SU-DHL-6 (cell line): Measurements from ENCODE around the gene EAPP.

ENCODE experiments used
- CTCF ChIP-seq: fragments of 200-600 bp; sonication (generic); IDR thresholded peaks from one replicate; pipeline ENCODE4 v1.5.1; 2017; ENCODE audit warnings: antibody characterized with exemption, mild to moderate bottlenecking, low read length, moderate library complexity; ENCODE audit not compliant: insufficient read depth, poor library complexity, severe bottlenecking
- EZH2phosphoT487 ChIP-seq: fragments of 200-600 bp; sonication (generic), shearing (Covaris generic); conservative IDR thresholded peaks from 2 replicates; pipeline ENCODE4 v1.6.1; 2018; ENCODE audit warnings: mild to moderate bottlenecking, antibody characterized with exemption, low read length, moderate library complexity, mixed read lengths

DNA sequence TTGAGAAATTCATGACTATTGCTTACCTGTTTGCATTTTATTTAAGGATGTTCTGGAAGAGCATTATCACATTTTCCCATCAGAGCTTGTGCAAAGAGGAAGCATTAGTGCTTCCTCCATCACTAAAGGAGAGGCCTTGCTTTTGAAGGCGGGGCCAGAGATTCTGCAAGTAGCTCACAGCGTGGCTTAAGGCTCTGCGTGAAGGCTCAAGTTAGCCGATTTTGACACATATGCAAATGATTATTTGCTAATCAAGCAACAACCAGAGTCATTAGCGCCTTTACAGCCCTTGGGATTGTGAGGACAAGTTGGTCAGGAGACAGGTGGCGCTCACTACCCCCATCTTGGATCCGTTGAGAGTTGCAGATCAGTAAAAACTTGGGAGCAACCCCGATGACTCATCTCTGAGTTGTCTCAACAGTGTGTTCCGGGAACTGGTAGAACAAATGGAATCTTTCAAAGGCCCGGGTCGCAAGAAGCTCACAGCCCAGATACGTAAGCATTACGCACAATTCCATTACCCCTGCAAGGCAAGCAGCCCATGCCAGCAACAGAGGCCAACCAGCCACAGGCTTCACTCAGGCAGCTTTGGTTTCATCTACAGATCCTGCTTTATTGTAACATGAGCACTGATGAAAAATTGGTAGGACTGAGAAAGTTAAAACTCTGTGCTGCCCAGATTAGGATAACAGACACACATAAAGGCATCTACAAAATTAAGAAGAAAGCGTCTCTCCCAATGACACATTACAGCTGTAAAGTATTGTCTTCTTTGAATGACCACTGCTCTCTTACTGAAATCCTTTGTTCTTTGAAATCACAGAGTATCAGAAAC, 42.6 kb downstream of the EAPP start:
- TF ChIP-seq CTCF (no peak), EZH2phosphoT487 (no peak)
